Measurements from ENCODE around the gene ZNF281.

DNA sequence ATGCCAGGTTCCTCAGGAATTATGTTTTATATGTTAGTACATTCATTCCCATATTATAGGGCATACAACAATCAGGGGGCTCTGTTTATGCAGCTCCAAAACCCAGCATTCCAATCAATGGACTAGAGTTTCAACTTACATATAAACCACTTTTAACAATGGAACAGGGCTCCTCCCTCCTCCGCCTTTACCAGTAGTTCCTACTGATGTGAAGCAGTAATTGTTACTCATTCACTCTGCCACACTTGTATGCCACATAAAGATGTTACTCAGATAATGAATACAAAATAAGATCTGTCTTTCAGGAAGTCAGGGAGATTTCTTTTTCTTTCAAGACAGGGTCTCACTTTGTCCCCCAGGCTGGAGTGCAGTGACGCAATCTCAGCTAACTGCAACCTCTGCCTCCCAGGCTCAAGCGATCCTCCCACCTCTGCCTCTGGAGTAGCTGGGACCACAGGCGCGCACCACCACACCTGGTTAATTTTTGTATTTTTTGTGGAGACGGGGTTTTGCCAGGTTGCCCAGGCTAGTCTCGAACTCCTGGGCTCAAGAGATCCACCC lies 17.1 kb downstream of the ZNF281 start:
- TF ChIP-seq, protein P1, sequence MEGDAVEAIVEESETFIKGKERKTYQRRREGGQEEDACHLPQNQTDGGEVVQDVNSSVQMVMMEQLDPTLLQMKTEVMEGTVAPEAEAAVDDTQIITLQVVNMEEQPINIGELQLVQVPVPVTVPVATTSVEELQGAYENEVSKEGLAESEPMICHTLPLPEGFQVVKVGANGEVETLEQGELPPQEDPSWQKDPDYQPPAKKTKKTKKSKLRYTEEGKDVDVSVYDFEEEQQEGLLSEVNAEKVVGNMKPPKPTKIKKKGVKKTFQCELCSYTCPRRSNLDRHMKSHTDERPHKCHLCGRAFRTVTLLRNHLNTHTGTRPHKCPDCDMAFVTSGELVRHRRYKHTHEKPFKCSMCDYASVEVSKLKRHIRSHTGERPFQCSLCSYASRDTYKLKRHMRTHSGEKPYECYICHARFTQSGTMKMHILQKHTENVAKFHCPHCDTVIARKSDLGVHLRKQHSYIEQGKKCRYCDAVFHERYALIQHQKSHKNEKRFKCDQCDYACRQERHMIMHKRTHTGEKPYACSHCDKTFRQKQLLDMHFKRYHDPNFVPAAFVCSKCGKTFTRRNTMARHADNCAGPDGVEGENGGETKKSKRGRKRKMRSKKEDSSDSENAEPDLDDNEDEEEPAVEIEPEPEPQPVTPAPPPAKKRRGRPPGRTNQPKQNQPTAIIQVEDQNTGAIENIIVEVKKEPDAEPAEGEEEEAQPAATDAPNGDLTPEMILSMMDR (IDR thresholded peaks at IDR 0.05), result no peak
- TF ChIP-seq POLR2A (IDR thresholded peaks at IDR 0.05), result no peak
